Breast epithelium (tissue), 3 donors: ENCODE data around the gene CREB3L1.

Experiments used
- POLR2AphosphoS5 ChIP-seq, 3 donors: sonication (generic); formaldehyde crosslinking; IDR thresholded peaks; one replicate each; pipeline ENCODE4 v1.6.1; 2017; ENCODE audit warnings: antibody characterized with exemption in 3 of 3
- TF ChIP-seq, protein P1 (sequence below), 3 donors: fragments of 450-650 bp; IDR thresholded peaks; one replicate each; pipeline ENCODE4 v1.5.1; 2016 to 2017; ENCODE audit warnings: antibody characterized with exemption in 3 of 3, mild to moderate bottlenecking in 3 of 3, moderate library complexity in 3 of 3

DNA sequence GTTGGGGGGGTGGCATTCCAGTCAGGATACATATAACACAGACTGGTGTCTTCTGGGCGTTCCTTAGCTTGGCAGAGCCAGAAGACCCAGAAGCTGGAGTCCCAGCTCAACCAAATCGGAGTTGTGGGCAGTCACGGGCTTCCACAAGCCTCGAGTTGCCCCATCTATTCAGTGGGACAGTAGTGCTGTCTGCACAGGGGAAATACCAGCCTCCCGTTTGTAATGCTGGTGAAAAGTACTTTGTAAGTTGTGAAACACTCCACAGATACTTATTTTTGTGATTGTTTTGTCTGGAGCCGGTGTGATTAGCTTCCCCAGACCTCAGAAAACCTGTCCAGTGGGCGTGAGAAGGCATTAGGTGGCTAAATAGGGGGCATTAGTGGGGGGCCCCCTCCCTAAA lies 83.4 kb downstream of the CREB3L1 start:
- TF ChIP-seq POLR2AphosphoS5 (IDR thresholded peaks at IDR 0.05) = no peak
- TF ChIP-seq, protein P1, sequence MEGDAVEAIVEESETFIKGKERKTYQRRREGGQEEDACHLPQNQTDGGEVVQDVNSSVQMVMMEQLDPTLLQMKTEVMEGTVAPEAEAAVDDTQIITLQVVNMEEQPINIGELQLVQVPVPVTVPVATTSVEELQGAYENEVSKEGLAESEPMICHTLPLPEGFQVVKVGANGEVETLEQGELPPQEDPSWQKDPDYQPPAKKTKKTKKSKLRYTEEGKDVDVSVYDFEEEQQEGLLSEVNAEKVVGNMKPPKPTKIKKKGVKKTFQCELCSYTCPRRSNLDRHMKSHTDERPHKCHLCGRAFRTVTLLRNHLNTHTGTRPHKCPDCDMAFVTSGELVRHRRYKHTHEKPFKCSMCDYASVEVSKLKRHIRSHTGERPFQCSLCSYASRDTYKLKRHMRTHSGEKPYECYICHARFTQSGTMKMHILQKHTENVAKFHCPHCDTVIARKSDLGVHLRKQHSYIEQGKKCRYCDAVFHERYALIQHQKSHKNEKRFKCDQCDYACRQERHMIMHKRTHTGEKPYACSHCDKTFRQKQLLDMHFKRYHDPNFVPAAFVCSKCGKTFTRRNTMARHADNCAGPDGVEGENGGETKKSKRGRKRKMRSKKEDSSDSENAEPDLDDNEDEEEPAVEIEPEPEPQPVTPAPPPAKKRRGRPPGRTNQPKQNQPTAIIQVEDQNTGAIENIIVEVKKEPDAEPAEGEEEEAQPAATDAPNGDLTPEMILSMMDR (IDR thresholded peaks at IDR 0.05) = no peak
